Naive B cell (primary cell): ENCODE results near the gene TRAIP. TPM values are rescaled to one million over a fixed set of nuclear protein-coding genes. Genes with fewer than 3 reads are reported as not detected.
"Not testable (repeated sequence)": the region's sequence is repeated elsewhere in the genome, so short reads cannot be mapped to it uniquely, and the experiment has no call there.

ENCODE experiments used
- ATAC-seq, 2 donors: fragments of 150-1000 bp; cut with Tn5 transposase; 2 replicates each; pipeline ENCODE4 v1.10.0; 2021; ENCODE audit warnings: low read depth in 2 of 2, mild to moderate bottlenecking in 2 of 2, moderate library complexity in 2 of 2
- DNase-seq: peaks from one replicate; pipeline ENCODE4 v3.0.0; 2022
- H3K27ac Mint-ChIP-seq, 6 donors: one replicate each; pipeline ENCODE4 v1.8.0; 2020 to 2022; ENCODE audit warnings: mild to moderate bottlenecking in 6 of 6, mixed read lengths in 6 of 6, moderate library complexity in 5 of 6, inconsistent platforms in 2 of 6
- H3K27me3 Mint-ChIP-seq, 3 donors: one replicate each; pipeline ENCODE4 v1.8.0; 2021 to 2022; ENCODE audit warnings: mixed read lengths in 3 of 3, mild to moderate bottlenecking in 1 of 3
- H3K36me3 Mint-ChIP-seq, 2 donors: one replicate each; pipeline ENCODE4 v1.8.0; 2020 to 2022; ENCODE audit warnings: mixed read lengths in 2 of 2, inconsistent platforms in 1 of 2, mild to moderate bottlenecking in 1 of 2
- H3K4me1 Mint-ChIP-seq, 3 donors: one replicate each; pipeline ENCODE4 v1.8.0; 2020 to 2022; ENCODE audit warnings: mixed read lengths in 3 of 3, inconsistent platforms in 1 of 3, mild to moderate bottlenecking in 1 of 3, moderate library complexity in 1 of 3
- H3K4me3 Mint-ChIP-seq, 8 donors: one replicate each; pipeline ENCODE4 v1.8.0; 2020 to 2022; ENCODE audit warnings: mild to moderate bottlenecking in 8 of 8, mixed read lengths in 8 of 8, moderate library complexity in 8 of 8, inconsistent platforms in 2 of 8
- H3K9me3 Mint-ChIP-seq, 7 donors: one replicate each; pipeline ENCODE4 v1.8.0; 2020 to 2022; ENCODE audit warnings: mixed read lengths in 7 of 7, mild to moderate bottlenecking in 5 of 7, inconsistent platforms in 2 of 7, moderate library complexity in 1 of 7
- polyA plus RNA-seq, 6 donors: library from polyadenylated mRNA; unstranded; fragments of 300-500 nt; fragmentation: Illumina TruSeq; gene quantifications; one replicate each; pipeline ENCODE4 v1.2.3, GENCODE V29; 2021; ENCODE audit warnings: low read depth in 6 of 6

Gene TRAIP
- polyA plus RNA-seq, 6 donors from 2014 or later = 2.2 to 4.6 (median 3.8) TPM

- peaks cover 0 to 5% (median 0%) of the 10 kb centered on the region in 3 donors for H3K27me3 Mint-ChIP-seq
- no peak overlapping the region for H3K27ac Mint-ChIP-seq
- peak overlapping the region in 1 of 8 donors; percentile 37 for H3K4me3 Mint-ChIP-seq
- no peaks in the 10 kb centered on the region for H3K36me3 Mint-ChIP-seq
- DNase-seq = no peak
- no peaks in the 10 kb centered on the region for H3K9me3 Mint-ChIP-seq
- peaks cover 14 to 40% (median 29%) of the 10 kb centered on the region in 3 donors for H3K4me1 Mint-ChIP-seq
- ATAC-seq = no peak
These were observed 68.3 kb downstream of the TRAIP start for GRCh38 chr3:49788056-49788455.

- no peak for ATAC-seq
- DNase-seq = no peak
- peak overlapping the region in 5 of 8 donors; percentile 92 to 97 (median 96) for H3K4me3 Mint-ChIP-seq
- H3K36me3 Mint-ChIP-seq = no peaks in the 10 kb centered on the region
- no peaks in the 10 kb centered on the region for H3K9me3 Mint-ChIP-seq
- peak overlapping the region in 4 of 6 donors; percentile 96 to 99 (median 98) for H3K27ac Mint-ChIP-seq
- H3K4me1 Mint-ChIP-seq = peaks cover 14 to 41% (median 29%) of the 10 kb centered on the region in 3 donors
- peaks cover 0 to 5% (median 0%) of the 10 kb centered on the region in 3 donors for H3K27me3 Mint-ChIP-seq
These were observed 68.8 kb downstream of the TRAIP start for GRCh38 chr3:49787536-49787935.

GRCh38 chr3:49787182-49787464 is 69.2 kb downstream of the TRAIP start:
- DNase-seq = no peak
- no peaks in the 10 kb centered on the region for H3K36me3 Mint-ChIP-seq
- H3K9me3 Mint-ChIP-seq = no peaks in the 10 kb centered on the region
- H3K27me3 Mint-ChIP-seq = peaks cover 0 to 5% (median 0%) of the 10 kb centered on the region in 3 donors
- H3K4me1 Mint-ChIP-seq = peaks cover 14 to 45% (median 29%) of the 10 kb centered on the region in 3 donors
- no peak for ATAC-seq
- peak overlapping the region; percentile 96 to 99 (median 98) for H3K27ac Mint-ChIP-seq
- peak overlapping the region; percentile 89 to 97 (median 94) for H3K4me3 Mint-ChIP-seq

GRCh38 chr3:49786357-49787181 is 69.8 kb downstream of the TRAIP start, which contains the start of gene IP6K1:
Gene IP6K1, minus strand, starts transcription at chr3:49786542. Its CDS starts 38,502 bp downstream, at chr3:49748040.
- H3K4me3 Mint-ChIP-seq = peak within 1 kb of the TSS; percentile 89 to 97 (median 94)
- DNase-seq = peak; percentile 99
- H3K9me3 Mint-ChIP-seq = no peaks in the 10 kb centered on the region
- H3K27me3 Mint-ChIP-seq = peaks cover 0 to 5% (median 0%) of the 10 kb centered on the region in 3 donors
- H3K36me3 Mint-ChIP-seq = no peaks in the 10 kb centered on the region
- peak within 1 kb of the TSS; percentile 96 to 99 (median 98) for H3K27ac Mint-ChIP-seq
- ATAC-seq = peak; percentile 97
- peaks cover 14 to 46% (median 29%) of the 10 kb centered on the region in 3 donors for H3K4me1 Mint-ChIP-seq

GRCh38 chr3:49785565-49786356 is 70.6 kb downstream of the TRAIP start:
- H3K9me3 Mint-ChIP-seq = no peaks in the 10 kb centered on the region
- DNase-seq (no peak), ATAC-seq (peak; percentile 39 to 41)
- peak overlapping the region; percentile 96 to 99 (median 98) for H3K27ac Mint-ChIP-seq
- peak overlapping the region; percentile 89 to 96 (median 94) for H3K4me3 Mint-ChIP-seq
- H3K27me3 Mint-ChIP-seq = peaks cover 0 to 5% (median 0%) of the 10 kb centered on the region in 3 donors
- no peaks in the 10 kb centered on the region for H3K36me3 Mint-ChIP-seq
- H3K4me1 Mint-ChIP-seq = peaks cover 20 to 54% (median 29%) of the 10 kb centered on the region in 3 donors

- H3K27ac Mint-ChIP-seq, H3K9me3 Mint-ChIP-seq, H3K27me3 Mint-ChIP-seq, DNase-seq, ATAC-seq, H3K36me3 Mint-ChIP-seq: not testable (repeated sequence)
- Mint-ChIP-seq H3K4me3 (peak overlapping the region in 2 of 8 donors; percentile 26 to 45), H3K4me1 (peaks cover 26 to 59% (median 36%) of the 10 kb centered on the region in 3 donors)
These were observed 74.1 kb downstream of the TRAIP start for GRCh38 chr3:49782277-49782676.

GRCh38 chr3:49781415-49782199 is 74.8 kb downstream of the TRAIP start:
- Mint-ChIP-seq H3K4me1 (peaks cover 22 to 57% (median 29%) of the 10 kb centered on the region in 3 donors), H3K27me3 (no peaks in the 10 kb centered on the region), H3K36me3 (no peaks in the 10 kb centered on the region), H3K9me3 (no peaks in the 10 kb centered on the region), H3K4me3 (peak overlapping the region in 2 of 8 donors; percentile 47 to 78), H3K27ac (peak overlapping the region in 1 of 6 donors; percentile 73)
- DNase-seq (no peak), ATAC-seq (no peak)

GRCh38 chr3:49780975-49781365 is 75.4 kb downstream of the TRAIP start:
- not testable (repeated sequence) for DNase-seq, ATAC-seq, H3K36me3 Mint-ChIP-seq, H3K9me3 Mint-ChIP-seq, H3K27me3 Mint-ChIP-seq
- H3K27ac Mint-ChIP-seq = peak overlapping the region in 2 of 6 donors; percentile 22 to 73
- peak overlapping the region in 1 of 8 donors; percentile 78 for H3K4me3 Mint-ChIP-seq
- H3K4me1 Mint-ChIP-seq = peaks cover 22 to 57% (median 28%) of the 10 kb centered on the region in 3 donors

- H3K27me3 Mint-ChIP-seq = no peaks in the 10 kb centered on the region
- DNase-seq (no peak), ATAC-seq (no peak)
- H3K9me3 Mint-ChIP-seq = no peaks in the 10 kb centered on the region
- no peaks in the 10 kb centered on the region for H3K36me3 Mint-ChIP-seq
- H3K4me1 Mint-ChIP-seq = peaks cover 18 to 52% (median 26%) of the 10 kb centered on the region in 3 donors
- H3K27ac Mint-ChIP-seq = peak overlapping the region in 1 of 6 donors; percentile 22
- peak overlapping the region in 1 of 8 donors; percentile 47 for H3K4me3 Mint-ChIP-seq
These were observed 76.0 kb downstream of the TRAIP start for GRCh38 chr3:49780080-49780974.

GRCh38 chr3:49779358-49780079 is 76.8 kb downstream of the TRAIP start:
- H3K4me1 Mint-ChIP-seq = peaks cover 17 to 51% (median 22%) of the 10 kb centered on the region in 3 donors

More at GRCh38 chr3:49779358-49780079, 76.8 kb downstream of the TRAIP start:
- no peak overlapping the region for H3K4me3 Mint-ChIP-seq
- peak overlapping the region in 1 of 6 donors; percentile 41 for H3K27ac Mint-ChIP-seq
- H3K27me3 Mint-ChIP-seq = no peaks in the 10 kb centered on the region
- DNase-seq = no peak
- no peaks in the 10 kb centered on the region for H3K36me3 Mint-ChIP-seq
- H3K9me3 Mint-ChIP-seq = no peaks in the 10 kb centered on the region
- no peak for ATAC-seq
